ENCODE data around the gene BAG5.

- TF ChIP-seq EZH2 (IDR thresholded peaks at IDR 0.05; ENCODE audit: insufficient read depth, poor library complexity, severe bottlenecking) (no peak), EZH2phosphoT487 (IDR thresholded peaks at IDR 0.05; ENCODE audit: insufficient read depth, low read depth) (no peak)
Measured at GRCh38 chr14:103559766-103560165, 2.7 kb downstream of the BAG5 start.
